OCI-LY7 (cell line): ENCODE data around the gene ZFX. TPM values are rescaled to one million over a fixed set of nuclear protein-coding genes. Genes with fewer than 3 reads are reported as not detected.

Experiments
- BruUV-seq: library from RNA; stranded (reverse); fragments of 400-500 nt; replicated peaks from 2 replicates; lab custom pipeline; 2021; lab: Mats Ljungman, UMichigan
- CTCF ChIA-PET: fragments of 300-600 bp; sonication (Branson Sonifier 250); formaldehyde crosslinking; loops from one replicate; lab custom pipeline; 2022; ENCODE audit warnings: antibody characterized with exemption; ENCODE audit not compliant: unreplicated experiment; lab: Charles Lee
- POLR2A ChIA-PET: fragments of 300-600 bp; sonication (Branson Sonifier 250); formaldehyde crosslinking; loops from one replicate; lab custom pipeline; 2022; ENCODE audit warnings: antibody characterized with exemption; lab: Charles Lee
- DNase-seq: peaks from one replicate; pipeline ENCODE4 v3.0.0-alpha.2; 2015; ENCODE audit warnings: low spot score
- H2AFZ ChIP-seq: fragments of 200-600 bp; sonication (generic), shearing (Covaris generic); 2 replicates; pipeline ENCODE4 v1.6.1; 2014; ENCODE audit warnings: mild to moderate bottlenecking, antibody characterized with exemption, low read length, moderate library complexity
- H3K27ac ChIP-seq: fragments of 200-600 bp; sonication (generic); 2 replicates; pipeline ENCODE4 v1.5.1; 2014; ENCODE audit warnings: mixed run types, low read depth, mild to moderate bottlenecking, moderate library complexity, low read length, inconsistent platforms; ENCODE audit not compliant: poor library complexity, severe bottlenecking
- H3K36me3 ChIP-seq: fragments of 200-600 bp; sonication (generic); 2 replicates; pipeline ENCODE4 v1.6.1; 2014; ENCODE audit warnings: mild to moderate bottlenecking, antibody characterized with exemption, low read length, moderate library complexity, mixed read lengths; ENCODE audit not compliant: insufficient read depth
- H3K4me1 ChIP-seq: fragments of 200-600 bp; sonication (generic); 2 replicates; pipeline ENCODE4 v1.5.1; 2014; ENCODE audit warnings: mild to moderate bottlenecking, low read length; ENCODE audit not compliant: insufficient read depth, poor library complexity, severe bottlenecking
- H3K4me2 ChIP-seq: fragments of 200-600 bp; sonication (generic); 2 replicates; pipeline ENCODE4 v1.6.1; 2014; ENCODE audit warnings: mild to moderate bottlenecking, low read length
- H3K4me3 ChIP-seq: fragments of 200-600 bp; sonication (generic); 2 replicates; pipeline ENCODE4 v1.5.1; 2014; ENCODE audit warnings: mild to moderate bottlenecking, low read depth, low read length; ENCODE audit not compliant: poor library complexity, severe bottlenecking
- H3K79me2 ChIP-seq: fragments of 200-600 bp; sonication (generic); 2 replicates; pipeline ENCODE4 v1.6.1; 2016; ENCODE audit warnings: low read depth, mild to moderate bottlenecking, low read length, moderate library complexity, mixed read lengths; ENCODE audit not compliant: insufficient read depth
- H3K9me2 ChIP-seq: fragments of 200-600 bp; sonication (generic); 2 replicates; pipeline ENCODE4 v1.6.1; 2016; ENCODE audit warnings: mild to moderate bottlenecking, low read length, mixed read lengths; ENCODE audit not compliant: insufficient read depth
- H3K9me3 ChIP-seq: fragments of 200-600 bp; sonication (generic); 2 replicates; pipeline ENCODE4 v1.6.1; 2014; ENCODE audit warnings: mild to moderate bottlenecking, mixed run types, low read length, mixed read lengths
- H4K20me1 ChIP-seq: fragments of 200-600 bp; sonication (generic); 2 replicates; pipeline ENCODE4 v1.6.1; 2014; ENCODE audit warnings: mild to moderate bottlenecking, antibody characterized with exemption, low read length, moderate library complexity, mixed read lengths; ENCODE audit not compliant: insufficient read depth
- CTCF ChIP-seq: fragments of 200-600 bp; sonication (generic); conservative IDR thresholded peaks from 2 replicates; pipeline ENCODE4 v1.5.1; 2014; ENCODE audit warnings: mild to moderate bottlenecking, antibody characterized with exemption, low read length, moderate library complexity, mixed read lengths
- EZH2phosphoT487 ChIP-seq: fragments of 200-600 bp; sonication (generic); IDR thresholded peaks from 2 replicates; pipeline ENCODE4 v1.6.1; 2018; ENCODE audit warnings: low read depth, borderline replicate concordance, mild to moderate bottlenecking, mixed run types, antibody characterized with exemption, low read length, moderate library complexity, mixed read lengths
- intact Hi-C: fragments of 100-400 bp; cut with micrococcal nuclease; formaldehyde crosslinking; loops from one replicate; pipeline ENCODE4 v1.10.0; 2022; ENCODE audit not compliant: unreplicated experiment
- total RNA-seq, 2 experiments: library from RNA; depleted of rRNA in 1 of 2; stranded (reverse); fragments of >200 nt in 1 of 2; shearing (Covaris generic) in 1 of 2; gene quantifications; 2 replicates each; pipeline ENCODE4 v1.2.3, GENCODE V29; 2014 to 2022

ZFX gene
- total RNA-seq, 2 experiments from 2014 or later: 20.0 to 34.8 TPM

- ChIA-PET CTCF (no interaction called here), POLR2A (no interaction called here)
- Histone ChIP-seq H3K79me2 (peaks cover 86% of the 10 kb centered on the region), H3K36me3 (peaks cover 69% of the 10 kb centered on the region), H3K27ac (no peak overlapping the region), H3K9me3 (no peaks in the 10 kb centered on the region), H3K4me1 (no peaks in the 10 kb centered on the region), H2AFZ (no peak overlapping the region), H4K20me1 (no peaks in the 10 kb centered on the region), H3K9me2 (no peaks in the 10 kb centered on the region), H3K4me3 (no peak overlapping the region), H3K4me2 (no peak overlapping the region)
- no peak for TF ChIP-seq EZH2phosphoT487
- no peak for TF ChIP-seq CTCF
- DNase-seq: no peak
- intact Hi-C loops: no loop called here
- no TSS peak for BruUV-seq
Observed at GRCh38 chrX:24186483-24186882, 37.0 kb downstream of the ZFX start.

DNA sequence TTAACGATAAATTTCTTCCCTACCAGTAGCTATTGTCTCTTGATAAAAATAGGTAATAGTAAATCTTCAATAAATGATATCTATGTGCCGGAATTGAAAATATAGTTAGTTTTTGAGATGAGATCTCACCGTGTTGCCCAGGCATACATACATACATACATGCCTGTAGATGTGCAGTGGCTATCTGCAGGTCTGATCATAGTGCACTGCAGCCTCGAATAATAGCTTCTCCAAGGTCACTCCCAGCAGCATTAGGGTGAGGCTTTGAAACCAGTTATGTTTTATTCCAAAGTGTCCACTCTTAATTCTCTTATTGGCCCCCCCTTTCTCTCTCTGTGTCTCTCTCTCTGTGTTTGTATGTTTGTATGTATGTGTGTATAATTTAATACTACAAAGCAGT is 37.5 kb downstream of the ZFX start:
- DNase-seq: no peak
- H3K4me2 ChIP-seq: no peak overlapping the region
- H3K79me2 ChIP-seq: peaks cover 84% of the 10 kb centered on the region
- H2AFZ ChIP-seq: no peak overlapping the region
- intact Hi-C loops: no loop called here
- CTCF ChIA-PET: no interaction called here
- no TSS peak for BruUV-seq
- TF ChIP-seq EZH2phosphoT487 (no peak), CTCF (no peak)
- H3K4me3 ChIP-seq: no peak overlapping the region
- POLR2A ChIA-PET: interaction anchor here (1.6 kb wide), 1 partner anchor 8 kb away, joined by 3 read pairs; no protein-coding TSS in a partner anchor
- H3K9me3 ChIP-seq: no peaks in the 10 kb centered on the region
- peaks cover 64% of the 10 kb centered on the region for H3K36me3 ChIP-seq
- H3K27ac ChIP-seq: no peak overlapping the region
- no peaks in the 10 kb centered on the region for H3K4me1 ChIP-seq
- H4K20me1 ChIP-seq: no peaks in the 10 kb centered on the region
- no peaks in the 10 kb centered on the region for H3K9me2 ChIP-seq

DNA sequence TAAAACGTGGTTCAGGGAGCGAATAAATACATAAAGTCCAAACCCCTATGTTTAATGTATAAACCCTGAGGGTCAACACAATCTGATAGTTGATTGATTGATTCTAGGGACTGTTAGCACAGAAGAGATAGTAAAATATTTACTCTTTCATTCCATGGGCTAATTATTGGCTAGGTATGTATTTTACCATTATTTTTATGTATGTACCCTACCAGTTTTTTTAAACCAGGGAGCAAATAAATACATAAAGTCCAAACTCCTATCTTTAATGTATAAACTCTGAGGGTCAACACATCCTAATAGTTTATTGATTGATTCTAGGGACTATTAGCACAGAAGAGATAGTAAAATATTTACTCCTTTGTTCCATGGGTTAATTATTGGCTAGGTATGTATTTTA is 40.0 kb downstream of the ZFX start:
- H3K9me2 ChIP-seq: no peaks in the 10 kb centered on the region
- peaks cover 88% of the 10 kb centered on the region for H3K79me2 ChIP-seq
- TF ChIP-seq EZH2phosphoT487: no peak
- TF ChIP-seq CTCF: no peak
- CTCF ChIA-PET: no interaction called here
- H4K20me1 ChIP-seq: no peaks in the 10 kb centered on the region
- no peak for DNase-seq
- no peak overlapping the region for H3K27ac ChIP-seq
- POLR2A ChIA-PET: interaction anchor here (1.5 kb wide), 1 partner anchor 11 kb away, joined by 5 read pairs; no protein-coding TSS in a partner anchor
- BruUV-seq: no TSS peak
- no peaks in the 10 kb centered on the region for H3K4me1 ChIP-seq
- no peak overlapping the region for H3K4me3 ChIP-seq
- no peak overlapping the region for H3K4me2 ChIP-seq
- intact Hi-C loops: no loop called here
- no peak overlapping the region for H2AFZ ChIP-seq
- H3K36me3 ChIP-seq: peaks cover 54% of the 10 kb centered on the region
- H3K9me3 ChIP-seq: no peaks in the 10 kb centered on the region
